Measurements from ENCODE around the gene SEMA4G. TPM values are rescaled to one million over a fixed set of nuclear protein-coding genes. Genes with fewer than 3 reads are reported as not detected.

Gene SEMA4G
- total and polyA plus RNA-seq, 2 of the 13 experiments (the other 11 are each of a cell fraction or from before 2014, with no cell fraction given), result 46.2 to 207 TPM

DNA sequence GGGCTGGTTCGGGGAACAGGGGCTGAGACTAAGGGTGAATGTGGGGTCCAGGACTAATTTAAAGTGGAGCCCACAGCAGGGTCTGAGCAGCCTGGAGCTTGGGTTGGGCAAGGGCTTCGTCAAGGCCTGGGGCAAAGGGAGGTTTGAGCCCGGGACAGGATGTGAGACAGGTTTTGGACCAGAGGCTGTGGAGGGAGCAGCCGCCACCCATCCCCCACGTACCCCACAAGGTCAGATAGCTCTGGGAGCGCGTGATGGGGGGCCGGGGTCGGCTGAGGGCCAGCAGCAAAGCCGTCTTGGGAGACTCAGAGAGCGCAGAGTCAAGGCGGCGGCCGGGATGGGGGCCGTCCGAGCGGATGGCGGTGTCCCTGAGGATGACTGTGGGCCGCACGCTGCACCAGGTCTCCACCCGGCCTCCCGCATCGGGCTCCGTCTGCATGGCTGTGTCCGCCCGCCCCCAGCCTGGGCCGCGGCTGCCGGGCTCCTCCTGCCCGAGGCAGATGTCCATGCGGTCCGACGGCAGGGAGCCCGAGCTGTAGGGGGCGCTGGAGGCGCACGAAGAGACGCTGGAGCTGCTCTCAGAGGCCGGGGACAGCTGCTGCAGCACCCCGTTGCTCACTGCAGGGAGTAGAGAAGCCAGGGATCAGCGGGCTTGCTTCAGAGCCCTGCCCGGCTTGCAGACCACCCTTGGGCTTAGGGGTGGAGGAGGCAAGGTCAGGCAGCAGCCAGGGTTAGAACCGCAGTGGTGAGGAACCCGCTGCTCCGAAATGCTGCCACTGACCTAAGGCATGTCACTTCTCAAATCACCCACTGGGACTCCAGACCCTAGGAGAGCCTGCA, 49.5 kb downstream of the SEMA4G start (continued):
- TF ChIP-seq, protein P1, sequence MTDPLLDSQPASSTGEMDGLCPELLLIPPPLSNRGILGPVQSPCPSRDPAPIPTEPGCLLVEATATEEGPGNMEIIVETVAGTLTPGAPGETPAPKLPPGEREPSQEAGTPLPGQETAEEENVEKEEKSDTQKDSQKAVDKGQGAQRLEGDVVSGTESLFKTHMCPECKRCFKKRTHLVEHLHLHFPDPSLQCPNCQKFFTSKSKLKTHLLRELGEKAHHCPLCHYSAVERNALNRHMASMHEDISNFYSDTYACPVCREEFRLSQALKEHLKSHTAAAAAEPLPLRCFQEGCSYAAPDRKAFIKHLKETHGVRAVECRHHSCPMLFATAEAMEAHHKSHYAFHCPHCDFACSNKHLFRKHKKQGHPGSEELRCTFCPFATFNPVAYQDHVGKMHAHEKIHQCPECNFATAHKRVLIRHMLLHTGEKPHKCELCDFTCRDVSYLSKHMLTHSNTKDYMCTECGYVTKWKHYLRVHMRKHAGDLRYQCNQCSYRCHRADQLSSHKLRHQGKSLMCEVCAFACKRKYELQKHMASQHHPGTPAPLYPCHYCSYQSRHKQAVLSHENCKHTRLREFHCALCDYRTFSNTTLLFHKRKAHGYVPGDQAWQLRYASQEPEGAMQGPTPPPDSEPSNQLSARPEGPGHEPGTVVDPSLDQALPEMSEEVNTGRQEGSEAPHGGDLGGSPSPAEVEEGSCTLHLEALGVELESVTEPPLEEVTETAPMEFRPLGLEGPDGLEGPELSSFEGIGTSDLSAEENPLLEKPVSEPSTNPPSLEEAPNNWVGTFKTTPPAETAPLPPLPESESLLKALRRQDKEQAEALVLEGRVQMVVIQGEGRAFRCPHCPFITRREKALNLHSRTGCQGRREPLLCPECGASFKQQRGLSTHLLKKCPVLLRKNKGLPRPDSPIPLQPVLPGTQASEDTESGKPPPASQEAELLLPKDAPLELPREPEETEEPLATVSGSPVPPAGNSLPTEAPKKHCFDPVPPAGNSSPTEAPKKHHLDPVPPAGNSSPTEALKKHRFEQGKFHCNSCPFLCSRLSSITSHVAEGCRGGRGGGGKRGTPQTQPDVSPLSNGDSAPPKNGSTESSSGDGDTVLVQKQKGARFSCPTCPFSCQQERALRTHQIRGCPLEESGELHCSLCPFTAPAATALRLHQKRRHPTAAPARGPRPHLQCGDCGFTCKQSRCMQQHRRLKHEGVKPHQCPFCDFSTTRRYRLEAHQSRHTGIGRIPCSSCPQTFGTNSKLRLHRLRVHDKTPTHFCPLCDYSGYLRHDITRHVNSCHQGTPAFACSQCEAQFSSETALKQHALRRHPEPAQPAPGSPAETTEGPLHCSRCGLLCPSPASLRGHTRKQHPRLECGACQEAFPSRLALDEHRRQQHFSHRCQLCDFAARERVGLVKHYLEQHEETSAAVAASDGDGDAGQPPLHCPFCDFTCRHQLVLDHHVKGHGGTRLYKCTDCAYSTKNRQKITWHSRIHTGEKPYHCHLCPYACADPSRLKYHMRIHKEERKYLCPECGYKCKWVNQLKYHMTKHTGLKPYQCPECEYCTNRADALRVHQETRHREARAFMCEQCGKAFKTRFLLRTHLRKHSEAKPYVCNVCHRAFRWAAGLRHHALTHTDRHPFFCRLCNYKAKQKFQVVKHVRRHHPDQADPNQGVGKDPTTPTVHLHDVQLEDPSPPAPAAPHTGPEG (CRISPR knock-in tag; IDR thresholded peaks at IDR 0.05), result no peak
- no peak; the same call in 1 of the 2 replicates for TF ChIP-seq CHCHD3 (CRISPR knock-in tag; IDR thresholded peaks at IDR 0.05)
- TF ChIP-seq, protein P2, sequence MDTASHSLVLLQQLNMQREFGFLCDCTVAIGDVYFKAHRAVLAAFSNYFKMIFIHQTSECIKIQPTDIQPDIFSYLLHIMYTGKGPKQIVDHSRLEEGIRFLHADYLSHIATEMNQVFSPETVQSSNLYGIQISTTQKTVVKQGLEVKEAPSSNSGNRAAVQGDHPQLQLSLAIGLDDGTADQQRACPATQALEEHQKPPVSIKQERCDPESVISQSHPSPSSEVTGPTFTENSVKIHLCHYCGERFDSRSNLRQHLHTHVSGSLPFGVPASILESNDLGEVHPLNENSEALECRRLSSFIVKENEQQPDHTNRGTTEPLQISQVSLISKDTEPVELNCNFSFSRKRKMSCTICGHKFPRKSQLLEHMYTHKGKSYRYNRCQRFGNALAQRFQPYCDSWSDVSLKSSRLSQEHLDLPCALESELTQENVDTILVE (CRISPR knock-in tag; IDR thresholded peaks at IDR 0.05), result peak; percentile 66; the same call in 1 of the 2 replicates
- TF ChIP-seq RELA (CRISPR knock-in tag; IDR thresholded peaks at IDR 0.05), result 0 out of 2 replicates have a peak, but pooled peaks have one; percentile 42
- TF ChIP-seq KDM2A (CRISPR knock-in tag; IDR thresholded peaks at IDR 0.05; ENCODE audit: borderline replicate concordance, low read depth), result peak; percentile 92
- TF ChIP-seq HOXA9 (CRISPR knock-in tag; IDR thresholded peaks at IDR 0.05; ENCODE audit: borderline replicate concordance), result no peak
- TF ChIP-seq, protein P3, sequence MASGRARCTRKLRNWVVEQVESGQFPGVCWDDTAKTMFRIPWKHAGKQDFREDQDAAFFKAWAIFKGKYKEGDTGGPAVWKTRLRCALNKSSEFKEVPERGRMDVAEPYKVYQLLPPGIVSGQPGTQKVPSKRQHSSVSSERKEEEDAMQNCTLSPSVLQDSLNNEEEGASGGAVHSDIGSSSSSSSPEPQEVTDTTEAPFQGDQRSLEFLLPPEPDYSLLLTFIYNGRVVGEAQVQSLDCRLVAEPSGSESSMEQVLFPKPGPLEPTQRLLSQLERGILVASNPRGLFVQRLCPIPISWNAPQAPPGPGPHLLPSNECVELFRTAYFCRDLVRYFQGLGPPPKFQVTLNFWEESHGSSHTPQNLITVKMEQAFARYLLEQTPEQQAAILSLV (CRISPR knock-in tag; IDR thresholded peaks at IDR 0.05; ENCODE audit: borderline replicate concordance), result 0 out of 2 replicates have a peak, but pooled peaks have one; percentile 36
- TF ChIP-seq NCOA2 (CRISPR knock-in tag; IDR thresholded peaks at IDR 0.05), result peak; percentile 48; the same call in 1 of the 2 replicates
- no peak for TF ChIP-seq ZNF121 (CRISPR knock-in tag; IDR thresholded peaks at IDR 0.05)
- TF ChIP-seq STAG1 (CRISPR knock-in tag; IDR thresholded peaks at IDR 0.05), result peak; percentile 84
- TF ChIP-seq YEATS2 (CRISPR knock-in tag; IDR thresholded peaks at IDR 0.05; ENCODE audit: borderline replicate concordance), result peak; percentile 54; the same call in 1 of the 2 replicates
- TF ChIP-seq NONO (IDR thresholded peaks at IDR 0.05), result no peak
- TF ChIP-seq NONO (CRISPR knock-in tag; conservative IDR thresholded peaks at IDR 0.05), result 0 out of 2 replicates have a peak, but pooled peaks have one; percentile 62
- TF ChIP-seq EHMT2 (IDR thresholded peaks at IDR 0.05; ENCODE audit: borderline replicate concordance, low read depth, low read length), result no peak
- 0 out of 2 replicates have a peak, but pooled peaks have one; percentile 51 for TF ChIP-seq ZNF569 (CRISPR knock-in tag; IDR thresholded peaks at IDR 0.05; ENCODE audit: borderline replicate concordance)
- TF ChIP-seq, protein P4, sequence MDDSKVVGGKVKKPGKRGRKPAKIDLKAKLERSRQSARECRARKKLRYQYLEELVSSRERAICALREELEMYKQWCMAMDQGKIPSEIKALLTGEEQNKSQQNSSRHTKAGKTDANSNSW (CRISPR knock-in tag; IDR thresholded peaks at IDR 0.05; ENCODE audit: borderline replicate concordance), result 0 out of 2 replicates have a peak, but pooled peaks have one; percentile 32
- TF ChIP-seq ZNF747 (CRISPR knock-in tag; IDR thresholded peaks at IDR 0.05; ENCODE audit: borderline replicate concordance), result peak; percentile 32; the same call in 1 of the 2 replicates
- TF ChIP-seq ZNF225 (CRISPR knock-in tag; IDR thresholded peaks at IDR 0.05), result peak; percentile 46; the same call in 1 of the 2 replicates
- TF ChIP-seq TOPORS (CRISPR knock-in tag; IDR thresholded peaks at IDR 0.05), result 0 out of 2 replicates have a peak, but pooled peaks have one; percentile 36
- TF ChIP-seq KLF11 (CRISPR knock-in tag; IDR thresholded peaks at IDR 0.05), result no peak; the same call in 1 of the 2 replicates
